ENCODE measurements around the gene EPHB1. TPM values are rescaled to one million over a fixed set of nuclear protein-coding genes. Genes with fewer than 3 reads are reported as not detected.

The EPHB1 gene
- polyA plus RNA-seq, 1 of the 3 experiments (the other 2 are of a cell fraction): 1.2 TPM

GRCh38 chr3:135117977-135118376 lies 322.9 kb downstream of the EPHB1 start:
- Histone ChIP-seq H3K4me2 (no peak overlapping the region), H3K27me3 (ENCODE audit: insufficient read depth) (no peaks in the 10 kb centered on the region), H3K9me3 (no peaks in the 10 kb centered on the region), H3K79me2 (ENCODE audit: insufficient read depth) (no peaks in the 10 kb centered on the region), H2AFZ (ENCODE audit: low read depth) (no peak overlapping the region), H4K20me1 (ENCODE audit: insufficient read depth) (no peaks in the 10 kb centered on the region), H3K27ac (ENCODE audit: low read depth in 2 of 2, low read length in 1 of 2) (no peak overlapping the region), H3K4me1 (ENCODE audit: control insufficient read depth in 1 of 2, insufficient read depth in 2 of 2, low read depth in 1 of 2, low read length in 1 of 2) (no peaks in the 10 kb centered on the region; a peak in 1 of 4 replicates), H3K4me3 (ENCODE audit: low read depth in 2 of 2, low read length in 1 of 2) (no peak overlapping the region), H3F3A (replicated peaks; ENCODE audit: insufficient read depth) (no peaks in the 10 kb centered on the region), H3K9ac (no peak overlapping the region), H3K36me3 (replicated peaks in 1 of 2; ENCODE audit: control insufficient read depth in 1 of 2, insufficient read depth in 2 of 2, low read length in 1 of 2) (no peaks in the 10 kb centered on the region), H3K9me2 (no peaks in the 10 kb centered on the region)
- 45% methylated on average over 5 of the region's 5 CpGs for WGBS (ENCODE audit: low lambda C conversion rate)
- CTCF ChIA-PET: no interaction called here
- POLR2A ChIA-PET: no interaction called here
- TF ChIP-seq ZBTB33 (IDR thresholded peaks at IDR 0.05; ENCODE audit: borderline replicate concordance, low read depth) (no peak), EZH2phosphoT487 (IDR thresholded peaks at IDR 0.05; ENCODE audit: borderline replicate concordance, low read depth) (no peak), FOSL2 (IDR thresholded peaks at IDR 0.05; ENCODE audit: borderline replicate concordance, low read depth) (no peak), SMC3 (IDR thresholded peaks at IDR 0.05; ENCODE audit: low read depth, low read length) (no peak), RAD21 (IDR thresholded peaks at IDR 0.05; ENCODE audit: low read length) (no peak), TCF12 (IDR thresholded peaks at IDR 0.05) (no peak), YY1 (IDR thresholded peaks at IDR 0.05; ENCODE audit: low read depth) (no peak), SIN3A (IDR thresholded peaks at IDR 0.05; ENCODE audit: borderline replicate concordance, low read depth, low read length) (no peak)
- DNase-seq: no peak

- no peaks in the 10 kb centered on the region for H3F3A ChIP-seq (replicated peaks; ENCODE audit: insufficient read depth)
- no peaks in the 10 kb centered on the region for H3K79me2 ChIP-seq (ENCODE audit: insufficient read depth)
- no peak overlapping the region for H3K9ac ChIP-seq
- H3K9me3 ChIP-seq: no peaks in the 10 kb centered on the region
- no peaks in the 10 kb centered on the region for H4K20me1 ChIP-seq (ENCODE audit: insufficient read depth)
- no peaks in the 10 kb centered on the region; a peak in 1 of 4 replicates for H3K4me1 ChIP-seq (ENCODE audit: control insufficient read depth in 1 of 2, insufficient read depth in 2 of 2, low read depth in 1 of 2, low read length in 1 of 2)
- no peak for TF ChIP-seq MXI1 (IDR thresholded peaks at IDR 0.05; ENCODE audit: low read depth, low read length)
- TF ChIP-seq, protein P1, sequence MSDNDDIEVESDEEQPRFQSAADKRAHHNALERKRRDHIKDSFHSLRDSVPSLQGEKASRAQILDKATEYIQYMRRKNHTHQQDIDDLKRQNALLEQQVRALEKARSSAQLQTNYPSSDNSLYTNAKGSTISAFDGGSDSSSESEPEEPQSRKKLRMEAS (IDR thresholded peaks at IDR 0.05; ENCODE audit: low read depth): no peak
- TF ChIP-seq YY1 (IDR thresholded peaks at IDR 0.05; ENCODE audit: low read depth): no peak
- no peak for TF ChIP-seq RCOR1 (IDR thresholded peaks at IDR 0.05; ENCODE audit: low read length)
- no peak for TF ChIP-seq FOXM1 (IDR thresholded peaks at IDR 0.05; ENCODE audit: low read depth)
- TF ChIP-seq ZBTB33 (IDR thresholded peaks at IDR 0.05; ENCODE audit: borderline replicate concordance, low read depth): no peak
- TF ChIP-seq SIN3A (IDR thresholded peaks at IDR 0.05; ENCODE audit: borderline replicate concordance, low read depth, low read length): no peak
- no peak for TF ChIP-seq USF2 (IDR thresholded peaks at IDR 0.05; ENCODE audit: borderline replicate concordance, low read depth, low read length)
- no peak for TF ChIP-seq SMC3 (IDR thresholded peaks at IDR 0.05; ENCODE audit: low read depth, low read length)
- no peak for TF ChIP-seq RAD21 (IDR thresholded peaks at IDR 0.05; ENCODE audit: low read length)
- no peak for TF ChIP-seq JUND (IDR thresholded peaks at IDR 0.05)
- no peak for TF ChIP-seq NRF1 (IDR thresholded peaks at IDR 0.05; ENCODE audit: low read depth, low read length)
- TF ChIP-seq POLR2AphosphoS5 (IDR thresholded peaks at IDR 0.05; ENCODE audit: low read depth, low read length): no peak
- no peak for TF ChIP-seq TCF12 (IDR thresholded peaks at IDR 0.05)
- no peak for TF ChIP-seq PBX3 (IDR thresholded peaks at IDR 0.05)
- TF ChIP-seq TAF1 (IDR thresholded peaks at IDR 0.05; ENCODE audit: borderline replicate concordance, low read depth, low read length): no peak
- no peak for TF ChIP-seq GABPA (IDR thresholded peaks at IDR 0.05; ENCODE audit: low read depth)
- TF ChIP-seq FOSL2 (IDR thresholded peaks at IDR 0.05; ENCODE audit: borderline replicate concordance, low read depth): no peak
- TF ChIP-seq CHD2 (IDR thresholded peaks at IDR 0.05; ENCODE audit: low read length, partially characterized antibody): no peak
- TF ChIP-seq, protein P2, sequence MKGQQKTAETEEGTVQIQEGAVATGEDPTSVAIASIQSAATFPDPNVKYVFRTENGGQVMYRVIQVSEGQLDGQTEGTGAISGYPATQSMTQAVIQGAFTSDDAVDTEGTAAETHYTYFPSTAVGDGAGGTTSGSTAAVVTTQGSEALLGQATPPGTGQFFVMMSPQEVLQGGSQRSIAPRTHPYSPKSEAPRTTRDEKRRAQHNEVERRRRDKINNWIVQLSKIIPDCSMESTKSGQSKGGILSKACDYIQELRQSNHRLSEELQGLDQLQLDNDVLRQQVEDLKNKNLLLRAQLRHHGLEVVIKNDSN (IDR thresholded peaks at IDR 0.05; ENCODE audit: borderline replicate concordance, low read depth): no peak
- no peak overlapping the region for H3K4me3 ChIP-seq (ENCODE audit: low read depth in 2 of 2, low read length in 1 of 2)
- 50% methylated on average over 2 of the region's 2 CpGs for WGBS (ENCODE audit: low lambda C conversion rate)
- no peaks in the 10 kb centered on the region for H3K9me2 ChIP-seq
- ChIA-PET CTCF (no interaction called here), POLR2A (no interaction called here)
- H3K27ac ChIP-seq (ENCODE audit: low read depth in 2 of 2, low read length in 1 of 2): no peak overlapping the region
- no peaks in the 10 kb centered on the region for H3K27me3 ChIP-seq (ENCODE audit: insufficient read depth)
- no peaks in the 10 kb centered on the region for H3K36me3 ChIP-seq (replicated peaks in 1 of 2; ENCODE audit: control insufficient read depth in 1 of 2, insufficient read depth in 2 of 2, low read length in 1 of 2)
- H2AFZ ChIP-seq (ENCODE audit: low read depth): no peak overlapping the region
- no peak overlapping the region for H3K4me2 ChIP-seq
- DNase-seq: no peak
Measured at GRCh38 chr3:135118792-135119191, 323.7 kb downstream of the EPHB1 start.
